Endothelial cell of umbilical vein (primary cell): ENCODE data around the gene SLC35E4. TPM values are rescaled to one million over a fixed set of nuclear protein-coding genes. Genes with fewer than 3 reads are reported as not detected.

Source experiments
- BruUV-seq: library from RNA; stranded (reverse); fragments of 400-500 nt; replicated peaks from 2 replicates; lab custom pipeline; 2021; lab: Mats Ljungman, UMichigan
- CTCF ChIA-PET: fragments of 300-600, 350-600 bp; sonication (Branson Sonifier 250); formaldehyde crosslinking; loops from one replicate; lab custom pipeline; 2021; ENCODE audit warnings: antibody characterized with exemption, inconsistent platforms; lab: Charles Lee
- POLR2A ChIA-PET: fragments of 300-600, 350-600 bp; sonication (Branson Sonifier 250); formaldehyde crosslinking; loops from one replicate; lab custom pipeline; 2021; ENCODE audit warnings: antibody characterized with exemption, inconsistent platforms; lab: Charles Lee
- DNase-seq: peaks from one replicate; pipeline ENCODE4 v3.0.0-alpha.2; 2011; ENCODE audit warnings: low read depth, low spot score
- FAIRE-seq: peaks from 2 replicates; lab custom pipeline; 2011; peaks lifted over from hg19 to GRCh38; lab: Jason Lieb, UNC
- H2AFZ ChIP-seq: 2 replicates; pipeline ENCODE4 v1.6.0; 2012; ENCODE audit warnings: low read depth, low read length, control low read depth, inconsistent platforms
- H3K27ac ChIP-seq: 2 replicates; pipeline ENCODE4 v1.5.1; 2011; ENCODE audit warnings: low read depth, mild to moderate bottlenecking, control low read depth, low read length, moderate library complexity; ENCODE audit not compliant: insufficient read depth
- H3K27me3 ChIP-seq, 2 experiments: 2 replicates each; pipeline versions ENCODE4 v1.6.0 to v1.6.1; 2011; ENCODE audit warnings: low read length in 2 of 2, mixed read lengths in 1 of 2; ENCODE audit not compliant: control insufficient read depth in 2 of 2, insufficient read depth in 2 of 2
- H3K36me3 ChIP-seq, 2 experiments: 2 replicates in 1 of 2; 3 replicates in 1 of 2; pipeline ENCODE4 v1.5.1; 2011; ENCODE audit warnings: low read length in 2 of 2, mild to moderate bottlenecking in 1 of 2, moderate library complexity in 1 of 2; ENCODE audit not compliant: control insufficient read depth in 2 of 2, insufficient read depth in 2 of 2; ENCODE audit errors: extremely low read depth in 1 of 2
- H3K4me1 ChIP-seq: 3 replicates; pipeline ENCODE4 v1.5.1; 2011; ENCODE audit warnings: mild to moderate bottlenecking, low read length; ENCODE audit not compliant: control insufficient read depth, insufficient read depth; ENCODE audit errors: extremely low read depth
- H3K4me2 ChIP-seq: 2 replicates; pipeline ENCODE4 v1.6.1; 2011; ENCODE audit warnings: low read length, control low read depth, mixed read lengths; ENCODE audit not compliant: insufficient read depth
- H3K4me3 ChIP-seq, 3 experiments: fragments of 200-600 bp in 1 of 3; sonication (generic), shearing (Covaris generic) in 1 of 3; replicated peaks in 1 of 3; 2 replicates each; pipeline ENCODE4 v1.5.1; 2011 to 2016; ENCODE audit warnings: control low read depth in 3 of 3, low read length in 3 of 3, mild to moderate bottlenecking in 2 of 3, inconsistent platforms in 1 of 3, low read depth in 1 of 3, moderate library complexity in 1 of 3; ENCODE audit not compliant: insufficient read depth in 1 of 3
- H3K79me2 ChIP-seq: 2 replicates; pipeline ENCODE4 v1.6.0; 2012; ENCODE audit warnings: low read length, inconsistent platforms; ENCODE audit not compliant: control insufficient read depth, insufficient read depth
- H3K9ac ChIP-seq: replicated peaks from 2 replicates; pipeline ENCODE3; 2011; ENCODE audit warnings: low read length, control low read depth; ENCODE audit not compliant: insufficient read depth; ENCODE audit errors: extremely low read depth
- H3K9me1 ChIP-seq: replicated peaks from 3 replicates; pipeline ENCODE4 v1.6.0; 2011; ENCODE audit warnings: mild to moderate bottlenecking, low read length; ENCODE audit not compliant: control insufficient read depth, insufficient read depth; ENCODE audit errors: extremely low read depth
- H3K9me3 ChIP-seq: replicated peaks from 2 replicates; pipeline ENCODE4 v1.5.1; 2012; ENCODE audit warnings: low read length, inconsistent platforms; ENCODE audit not compliant: control insufficient read depth, insufficient read depth
- H4K20me1 ChIP-seq: replicated peaks from 2 replicates; pipeline ENCODE3; 2011; ENCODE audit warnings: mild to moderate bottlenecking, low read length; ENCODE audit not compliant: control insufficient read depth, insufficient read depth; ENCODE audit errors: extremely low read depth
- CTCF ChIP-seq, 2 donors: IDR thresholded peaks; 1 replicate in 1 of 2; 2 replicates in 1 of 2; pipeline ENCODE4 v1.5.1; 2011; ENCODE audit warnings: low read length in 2 of 2, mild to moderate bottlenecking in 2 of 2, moderate library complexity in 2 of 2, control low read depth in 1 of 2, inconsistent platforms in 1 of 2, low read depth in 1 of 2; ENCODE audit not compliant: insufficient read depth in 1 of 2; ENCODE audit errors: extremely low read depth in 1 of 2
- EZH2 ChIP-seq: IDR thresholded peaks from 2 replicates; pipeline ENCODE4 v1.6.1; 2012; ENCODE audit warnings: borderline replicate concordance, low read depth, mild to moderate bottlenecking, moderate library complexity, low read length, inconsistent platforms; ENCODE audit not compliant: severe bottlenecking
- FOS ChIP-seq: IDR thresholded peaks from 2 replicates; pipeline ENCODE4 v1.6.1; 2011; ENCODE audit warnings: mild to moderate bottlenecking, low read length, moderate library complexity, borderline replicate concordance; ENCODE audit not compliant: insufficient read depth
- GATA2 ChIP-seq: IDR thresholded peaks from 2 replicates; pipeline ENCODE4 v1.7.0; 2011; ENCODE audit warnings: low read depth, mild to moderate bottlenecking, moderate library complexity, mixed read lengths, low read length; ENCODE audit not compliant: insufficient read length, insufficient read depth
- JUN ChIP-seq: IDR thresholded peaks from 2 replicates; pipeline ENCODE4 v1.6.1; 2011; ENCODE audit warnings: borderline replicate concordance, low read depth; ENCODE audit not compliant: insufficient read length, insufficient read depth
- MYC ChIP-seq: IDR thresholded peaks from one replicate; pipeline ENCODE4 v1.6.1; 2011; ENCODE audit warnings: mild to moderate bottlenecking, low read depth, low read length
- POLR2A ChIP-seq: IDR thresholded peaks from 2 replicates; pipeline ENCODE4 v1.6.1; 2012; ENCODE audit warnings: low read depth, mild to moderate bottlenecking, control low read depth, low read length
- POLR2AphosphoS5 ChIP-seq: IDR thresholded peaks from 2 replicates; pipeline ENCODE4 v1.6.1; 2012; ENCODE audit warnings: low read depth, mild to moderate bottlenecking, control low read depth, low read length, moderate library complexity; ENCODE audit not compliant: insufficient read depth
- dilution Hi-C: fragments of 300-500 bp; cut with MboI; formaldehyde crosslinking; loops from one replicate; pipeline ENCODE4 v1.15.0; 2019; ENCODE audit warnings: low sequenced_read_pairs; ENCODE audit not compliant: extremely low pct_ligation_motif_present
- intact Hi-C: fragments of 100-400 bp; cut with micrococcal nuclease; formaldehyde crosslinking; loops from one replicate; pipeline ENCODE4 v1.10.0; 2022
- polyA plus RNA-seq, 4 experiments: library from polyadenylated mRNA; depleted of rRNA in 3 of 4; stranded (reverse) in 3 of 4; unstranded in 1 of 4; fragments of >200 nt; gene quantifications; 2 replicates each; pipeline versions ENCODE4 v1.2.1 to v1.2.3, GENCODE V29; 2011 to 2012; ENCODE audit warnings: missing spikeins in 1 of 4
- total RNA-seq: library from RNA; stranded (reverse); gene quantifications from 2 replicates; pipeline ENCODE4 v1.2.3, GENCODE V29; 2021
- TF ChIP-seq, protein P1 (sequence below): IDR thresholded peaks from 2 replicates; pipeline ENCODE4 v1.6.1; 2011; ENCODE audit not compliant: insufficient read depth, insufficient read length

Gene SLC35E4
- total and polyA plus RNA-seq, 2 donors (not counting 3 experiments of a cell fraction or from before 2014, with no cell fraction given) = 10.7 to 15.3 TPM

DNA sequence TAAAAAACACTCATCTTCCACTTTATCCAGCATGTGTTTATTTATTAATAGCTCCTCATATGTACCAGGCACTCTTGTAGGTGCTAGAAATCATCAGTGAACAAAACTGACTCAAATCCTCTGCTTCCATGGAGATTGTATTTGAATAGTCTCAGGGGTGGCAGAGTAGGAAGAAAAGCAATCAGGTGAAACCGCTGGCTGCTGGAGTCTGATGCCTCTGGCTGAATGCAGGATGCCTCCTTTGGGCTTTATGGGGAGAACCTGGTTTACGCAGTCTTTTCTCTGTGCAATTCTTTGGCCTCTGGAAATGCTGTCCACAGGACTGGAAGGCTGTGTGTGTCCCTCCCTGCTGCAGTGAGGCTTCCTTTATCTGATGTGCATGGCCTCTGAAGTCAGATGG is 46.2 kb downstream of the SLC35E4 start:
- no peaks in the 10 kb centered on the region for H3K9me3 ChIP-seq
- H3K4me3 ChIP-seq = no peak overlapping the region
- H3K27ac ChIP-seq = no peak overlapping the region
- DNase-seq (no peak), FAIRE-seq (no peak)
- BruUV-seq = no TSS peak
- ChIA-PET CTCF (interaction anchor here (1.6 to 2.3 kb wide), 2 partner anchors 47 to 73 kb away, joined by 6 to 8 read pairs; partner anchors contain the start of gene SLC35E4), POLR2A (no interaction called here)
- H3K36me3 ChIP-seq = no peaks in the 10 kb centered on the region
- H3K4me2 ChIP-seq = no peak overlapping the region
- H2AFZ ChIP-seq = no peak overlapping the region
- dilution Hi-C loops (no loop called here), intact Hi-C loops (no loop called here)
- TF ChIP-seq EZH2 = no peak
- TF ChIP-seq JUN = no peak
- TF ChIP-seq MYC = no peak
- no peak for TF ChIP-seq CTCF (IDR thresholded peaks at IDR 0.05; ENCODE audit: extremely low read depth in 1 of 2, insufficient read depth in 1 of 2, low read depth in 1 of 2, low read length in 2 of 2)
- TF ChIP-seq FOS = no peak
- TF ChIP-seq POLR2AphosphoS5 = no peak
- TF ChIP-seq POLR2A = no peak
- TF ChIP-seq GATA2 = no peak
- TF ChIP-seq, protein P1, sequence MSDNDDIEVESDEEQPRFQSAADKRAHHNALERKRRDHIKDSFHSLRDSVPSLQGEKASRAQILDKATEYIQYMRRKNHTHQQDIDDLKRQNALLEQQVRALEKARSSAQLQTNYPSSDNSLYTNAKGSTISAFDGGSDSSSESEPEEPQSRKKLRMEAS = no peak
- H3K79me2 ChIP-seq = no peaks in the 10 kb centered on the region
- no peaks in the 10 kb centered on the region for H3K9me1 ChIP-seq
- no peaks in the 10 kb centered on the region for H3K27me3 ChIP-seq
- no peak overlapping the region for H3K9ac ChIP-seq
- no peaks in the 10 kb centered on the region for H3K4me1 ChIP-seq
- H4K20me1 ChIP-seq = no peaks in the 10 kb centered on the region
